A673 (cell line): ENCODE data around the gene PKNOX2. TPM values are rescaled to one million over a fixed set of nuclear protein-coding genes. Genes with fewer than 3 reads are reported as not detected.

Experiments
- BruUV-seq: library from RNA; stranded (reverse); fragments of 400-500 nt; replicated peaks from 2 replicates; lab custom pipeline; 2021; lab: Mats Ljungman, UMichigan
- CTCF ChIA-PET: fragments of 300-600 bp; sonication (Branson Sonifier 250); formaldehyde crosslinking; loops from one replicate; lab custom pipeline; 2022; ENCODE audit warnings: antibody characterized with exemption; lab: Charles Lee
- POLR2A ChIA-PET: fragments of 300-600 bp; sonication (Branson Sonifier 250); formaldehyde crosslinking; loops from one replicate; lab custom pipeline; 2022; ENCODE audit warnings: antibody characterized with exemption; ENCODE audit not compliant: low non-redundant PET; lab: Charles Lee
- DNase-seq: peaks from one replicate; pipeline ENCODE4 v3.0.0-alpha.2; 2015; ENCODE audit warnings: low spot score
- H3K27ac ChIP-seq: fragments of 200-600 bp; sonication (generic); 2 replicates; pipeline ENCODE4 v1.5.1; 2016; ENCODE audit warnings: mixed run types, low read depth, mild to moderate bottlenecking, mixed read lengths, antibody characterized with exemption, low read length; ENCODE audit not compliant: poor library complexity, severe bottlenecking
- H3K27me3 ChIP-seq: fragments of 200-600 bp; sonication (generic); replicated peaks from 2 replicates; pipeline ENCODE4 v1.6.1; 2017; ENCODE audit warnings: mixed run types, low read depth, mild to moderate bottlenecking, mixed read lengths, antibody characterized with exemption, low read length; ENCODE audit not compliant: insufficient read depth, poor library complexity
- H3K36me3 ChIP-seq: fragments of 200-600 bp; sonication (generic); 2 replicates; pipeline ENCODE4 v1.6.1; 2016; ENCODE audit warnings: mixed run types, mild to moderate bottlenecking, mixed read lengths, antibody characterized with exemption, low read length; ENCODE audit not compliant: insufficient read depth, poor library complexity, severe bottlenecking
- H3K4me1 ChIP-seq: fragments of 200-600 bp; sonication (generic); 2 replicates; pipeline ENCODE4 v1.6.1; 2017; ENCODE audit warnings: mixed run types, mild to moderate bottlenecking, mixed read lengths, antibody characterized with exemption, low read length; ENCODE audit not compliant: insufficient read depth, poor library complexity, severe bottlenecking
- H3K4me3 ChIP-seq: fragments of 200-600 bp; sonication (generic); 2 replicates; pipeline ENCODE4 v1.5.1; 2016; ENCODE audit warnings: low read depth, mixed run types, mild to moderate bottlenecking, mixed read lengths, low read length; ENCODE audit not compliant: poor library complexity, severe bottlenecking
- H3K9me3 ChIP-seq: fragments of 200-600 bp; sonication (generic); 2 replicates; pipeline ENCODE4 v1.6.1; 2016; ENCODE audit warnings: mixed run types, low read depth, mild to moderate bottlenecking, mixed read lengths, antibody characterized with exemption, low read length; ENCODE audit not compliant: poor library complexity, severe bottlenecking
- EZH2 ChIP-seq: fragments of 200-600 bp; sonication (generic); IDR thresholded peaks from 2 replicates; pipeline ENCODE4 v1.6.1; 2017; ENCODE audit warnings: borderline replicate concordance, low read depth, mild to moderate bottlenecking, mixed read lengths, antibody characterized with exemption, low read length; ENCODE audit not compliant: poor library complexity, severe bottlenecking
- intact Hi-C: fragments of 100-400 bp; cut with micrococcal nuclease; formaldehyde crosslinking; loops from one replicate; pipeline ENCODE4 v1.10.0; 2022; ENCODE audit not compliant: unreplicated experiment
- total RNA-seq: library from RNA; stranded (reverse); gene quantifications from 2 replicates; pipeline ENCODE4 v1.2.3, GENCODE V29; 2021
- TF ChIP-seq, protein P1 (sequence below): fragments of 300-800, 200-600 bp; sonication (generic); conservative IDR thresholded peaks from 2 replicates; pipeline ENCODE4 v1.5.1; 2017; ENCODE audit warnings: low read depth, mild to moderate bottlenecking, antibody characterized with exemption, low read length, moderate library complexity, mixed read lengths

PKNOX2 gene
- total RNA-seq, 1 experiment from 2014 or later = 1.1 TPM

DNA sequence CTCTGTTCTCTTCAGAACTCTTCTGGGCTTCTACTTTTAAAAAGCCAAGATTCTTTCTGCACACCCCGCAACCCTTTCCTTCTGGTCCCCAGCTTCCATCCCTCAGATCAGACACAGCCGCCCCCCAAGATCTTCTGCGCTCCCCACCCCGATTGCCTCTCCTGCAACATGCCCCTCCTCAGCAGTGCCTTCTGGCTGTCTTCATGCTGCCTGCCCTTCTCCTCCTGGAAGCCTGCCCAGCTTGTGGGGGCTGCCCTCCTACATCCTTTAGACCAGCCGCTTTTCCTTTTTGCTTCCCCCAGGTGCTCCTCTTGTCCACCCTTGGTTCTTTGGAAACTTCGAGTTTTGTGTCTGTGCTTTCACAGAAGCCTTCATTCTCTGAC, 187.3 kb downstream of the PKNOX2 start:
- Histone ChIP-seq H3K4me3 (no peak overlapping the region), H3K27ac (no peak overlapping the region), H3K4me1 (no peaks in the 10 kb centered on the region), H3K9me3 (no peaks in the 10 kb centered on the region), H3K36me3 (no peaks in the 10 kb centered on the region), H3K27me3 (no peaks in the 10 kb centered on the region)
- TF ChIP-seq, protein P1, sequence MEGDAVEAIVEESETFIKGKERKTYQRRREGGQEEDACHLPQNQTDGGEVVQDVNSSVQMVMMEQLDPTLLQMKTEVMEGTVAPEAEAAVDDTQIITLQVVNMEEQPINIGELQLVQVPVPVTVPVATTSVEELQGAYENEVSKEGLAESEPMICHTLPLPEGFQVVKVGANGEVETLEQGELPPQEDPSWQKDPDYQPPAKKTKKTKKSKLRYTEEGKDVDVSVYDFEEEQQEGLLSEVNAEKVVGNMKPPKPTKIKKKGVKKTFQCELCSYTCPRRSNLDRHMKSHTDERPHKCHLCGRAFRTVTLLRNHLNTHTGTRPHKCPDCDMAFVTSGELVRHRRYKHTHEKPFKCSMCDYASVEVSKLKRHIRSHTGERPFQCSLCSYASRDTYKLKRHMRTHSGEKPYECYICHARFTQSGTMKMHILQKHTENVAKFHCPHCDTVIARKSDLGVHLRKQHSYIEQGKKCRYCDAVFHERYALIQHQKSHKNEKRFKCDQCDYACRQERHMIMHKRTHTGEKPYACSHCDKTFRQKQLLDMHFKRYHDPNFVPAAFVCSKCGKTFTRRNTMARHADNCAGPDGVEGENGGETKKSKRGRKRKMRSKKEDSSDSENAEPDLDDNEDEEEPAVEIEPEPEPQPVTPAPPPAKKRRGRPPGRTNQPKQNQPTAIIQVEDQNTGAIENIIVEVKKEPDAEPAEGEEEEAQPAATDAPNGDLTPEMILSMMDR = no peak
- no peak for TF ChIP-seq EZH2
- POLR2A ChIA-PET = no interaction called here
- no peak for DNase-seq
- intact Hi-C loops = no loop called here
- no TSS peak for BruUV-seq
- CTCF ChIA-PET = no interaction called here

DNA sequence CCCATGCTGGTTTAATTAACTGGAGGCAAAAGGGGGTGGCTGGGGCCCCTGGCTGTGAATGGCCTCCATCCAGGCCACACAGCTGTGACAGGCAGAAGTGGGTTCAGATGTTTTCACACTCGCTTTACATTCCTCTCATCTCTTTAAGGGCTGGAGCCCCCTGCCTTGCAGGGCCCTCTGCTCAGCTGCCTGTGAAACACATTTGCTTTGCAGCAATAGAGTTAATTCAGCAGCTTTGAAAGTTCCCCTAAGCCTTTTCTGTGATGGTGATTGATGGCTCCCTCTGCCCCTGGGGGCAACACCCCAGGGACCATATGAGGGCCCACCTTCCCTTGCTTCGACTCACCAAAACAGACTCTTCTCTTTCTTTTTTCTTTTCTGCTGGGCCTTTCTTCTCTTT, 192.2 kb downstream of the PKNOX2 start:
- no peak for DNase-seq
- TF ChIP-seq, protein P1 = no peak
- no peak for TF ChIP-seq EZH2
- no peaks in the 10 kb centered on the region for H3K4me1 ChIP-seq
- no peaks in the 10 kb centered on the region for H3K36me3 ChIP-seq
- intact Hi-C loops = no loop called here
- ChIA-PET CTCF (no interaction called here), POLR2A (no interaction called here)
- H3K4me3 ChIP-seq = no peak overlapping the region
- no peaks in the 10 kb centered on the region for H3K9me3 ChIP-seq
- no peaks in the 10 kb centered on the region for H3K27me3 ChIP-seq
- H3K27ac ChIP-seq = no peak overlapping the region
- BruUV-seq = no TSS peak

DNA sequence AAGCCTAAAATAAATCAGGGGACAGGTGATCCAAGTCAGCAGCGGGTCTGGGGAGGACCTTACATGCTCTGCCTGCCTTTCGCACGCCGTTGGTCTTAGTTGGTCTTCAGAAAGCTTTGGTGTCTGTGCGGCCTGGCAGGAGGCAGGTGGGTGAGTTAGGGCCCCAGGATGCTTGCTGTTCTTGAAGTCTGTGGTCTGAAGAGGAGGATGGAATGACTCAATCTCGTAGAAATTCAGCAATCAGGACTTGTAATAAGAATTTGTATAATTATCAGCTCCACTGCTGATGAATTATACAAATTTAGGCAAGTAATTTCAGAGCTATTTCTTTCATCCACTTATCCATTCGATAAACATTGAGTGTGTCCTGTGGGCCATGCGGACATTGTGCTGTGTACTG, 193.0 kb downstream of the PKNOX2 start:
- Histone ChIP-seq H3K9me3 (no peaks in the 10 kb centered on the region), H3K36me3 (no peaks in the 10 kb centered on the region), H3K4me3 (no peak overlapping the region), H3K4me1 (no peaks in the 10 kb centered on the region), H3K27ac (no peak overlapping the region), H3K27me3 (no peaks in the 10 kb centered on the region)
- DNase-seq = no peak
- CTCF ChIA-PET = no interaction called here
- TF ChIP-seq, protein P1 = no peak
- TF ChIP-seq EZH2 = no peak
- no TSS peak for BruUV-seq
- POLR2A ChIA-PET = no interaction called here
- intact Hi-C loops = no loop called here
